ENCODE data around the gene VPS8. TPM values are rescaled to one million over a fixed set of nuclear protein-coding genes. Genes with fewer than 3 reads are reported as not detected.

Gene VPS8
- total RNA-seq, 1 experiment from 2014 or later: 37.6 TPM

GRCh38 chr3:184785890-184786279 lies 26.1 kb upstream of the VPS8 start:
- no peak overlapping the region for H3K9ac ChIP-seq (ENCODE audit: low read length)
- 0 out of 2 replicates have a peak, but pooled peaks cover 6% of the 10 kb centered on the region for H3K27me3 ChIP-seq (ENCODE audit: insufficient read depth, low read length)
- H3K36me3 ChIP-seq (ENCODE audit: control insufficient read depth in 1 of 2, insufficient read depth in 2 of 2, low read length in 2 of 2): no peaks in the 10 kb centered on the region
- H3K4me3 ChIP-seq (replicated peaks in 1 of 2; ENCODE audit: low read depth in 1 of 2, low read length in 2 of 2): no peak overlapping the region
- intact Hi-C loops (cut with micrococcal nuclease): no loop called here
- no peak overlapping the region for H3K4me2 ChIP-seq (ENCODE audit: low read length)
- ChIA-PET RAD21 (ENCODE audit: low non-redundant PET in 1 of 2, low total read pairs in 2 of 2, uncharacterized antibody in 2 of 2, unreplicated experiment in 2 of 2) (no interaction called here), POLR2A (interaction anchor here (1.7 kb wide), 1 partner anchor 10 kb away, joined by 8 read pairs; no protein-coding TSS in a partner anchor), CTCF (interaction anchor here (0.9 to 1.0 kb wide), 2 partner anchors 38 to 225 kb away, joined by 3 read pairs; no protein-coding TSS in a partner anchor)
- DNase-seq (ENCODE audit: low read depth, low spot score) (no peak), ATAC-seq (no peak)
- no peaks in the 10 kb centered on the region for H3K9me3 ChIP-seq (ENCODE audit: control insufficient read depth in 1 of 2, insufficient read depth in 1 of 2, low read depth in 1 of 2, low read length in 2 of 2)
- peaks cover 7 to 9% of the 10 kb centered on the region in 2 experiments for H3K4me1 ChIP-seq (ENCODE audit: control insufficient read depth in 1 of 2, insufficient read depth in 2 of 2, low read length in 2 of 2)
- no peak overlapping the region for H3K27ac ChIP-seq (ENCODE audit: low read depth, low read length)
- no peaks in the 10 kb centered on the region for H3K79me2 ChIP-seq (ENCODE audit: insufficient read depth, low read length)
- BruUV-seq (replicated peaks): no TSS peak
- H2AFZ ChIP-seq (ENCODE audit: low read depth, low read length, poor library complexity, severe bottlenecking): no peak overlapping the region
- no peaks in the 10 kb centered on the region for H4K20me1 ChIP-seq (ENCODE audit: insufficient read depth)
- TF ChIP-seq SP1 (IDR thresholded peaks at IDR 0.05; ENCODE audit: low read depth): no peak
- H3K9me2 ChIP-seq (ENCODE audit: insufficient read depth): no peaks in the 10 kb centered on the region

- CTCF ChIA-PET: interaction anchor here (0.9 to 1.0 kb wide), 2 partner anchors 37 to 226 kb away, joined by 3 read pairs; no protein-coding TSS in a partner anchor
- Histone ChIP-seq H2AFZ (ENCODE audit: low read depth, low read length, poor library complexity, severe bottlenecking) (no peak overlapping the region), H3K4me2 (ENCODE audit: low read length) (no peak overlapping the region), H3K9me2 (ENCODE audit: insufficient read depth) (no peaks in the 10 kb centered on the region), H3K4me1 (ENCODE audit: control insufficient read depth in 1 of 2, insufficient read depth in 2 of 2, low read length in 2 of 2) (peaks cover 7 to 9% of the 10 kb centered on the region in 2 experiments), H3K36me3 (ENCODE audit: control insufficient read depth in 1 of 2, insufficient read depth in 2 of 2, low read length in 2 of 2) (no peaks in the 10 kb centered on the region), H3K27me3 (ENCODE audit: insufficient read depth, low read length) (0 out of 2 replicates have a peak, but pooled peaks cover 6% of the 10 kb centered on the region), H4K20me1 (ENCODE audit: insufficient read depth) (no peaks in the 10 kb centered on the region), H3K9me3 (ENCODE audit: control insufficient read depth in 1 of 2, insufficient read depth in 1 of 2, low read depth in 1 of 2, low read length in 2 of 2) (no peaks in the 10 kb centered on the region), H3K9ac (ENCODE audit: low read length) (no peak overlapping the region), H3K4me3 (replicated peaks in 1 of 2; ENCODE audit: low read depth in 1 of 2, low read length in 2 of 2) (no peak overlapping the region), H3K27ac (ENCODE audit: low read depth, low read length) (no peak overlapping the region), H3K79me2 (ENCODE audit: insufficient read depth, low read length) (no peaks in the 10 kb centered on the region)
- no TSS peak for BruUV-seq (replicated peaks)
- POLR2A ChIA-PET: interaction anchor here (1.7 kb wide), 1 partner anchor 10 kb away, joined by 8 read pairs; no protein-coding TSS in a partner anchor
- intact Hi-C loops (cut with micrococcal nuclease): no loop called here
- DNase-seq (ENCODE audit: low read depth, low spot score) (no peak), ATAC-seq (no peak)
- no peak for TF ChIP-seq CBX3 (IDR thresholded peaks at IDR 0.05; ENCODE audit: low read depth)
- no peak for TF ChIP-seq FOSL1 (IDR thresholded peaks at IDR 0.05; ENCODE audit: low read depth)
- TF ChIP-seq JUND (IDR thresholded peaks at IDR 0.05): no peak
- TF ChIP-seq TCF7L2 (IDR thresholded peaks at IDR 0.05; ENCODE audit: borderline replicate concordance, extremely low read depth, insufficient read depth, insufficient read length): no peak
- no peak for TF ChIP-seq REST (IDR thresholded peaks at IDR 0.05; ENCODE audit: low read depth)
- no peak for TF ChIP-seq ATF3 (IDR thresholded peaks at IDR 0.05)
- TF ChIP-seq CEBPB (IDR thresholded peaks at IDR 0.05; ENCODE audit: low read depth): no peak
- RAD21 ChIA-PET (ENCODE audit: low non-redundant PET in 1 of 2, low total read pairs in 2 of 2, uncharacterized antibody in 2 of 2, unreplicated experiment in 2 of 2): no interaction called here
Measured at GRCh38 chr3:184786280-184786941, 25.6 kb upstream of the VPS8 start.

Measured in HCT116 (cell line).